OCI-LY1 (cell line): ENCODE data around the gene PCK2.

ENCODE experiments used
- CTCF ChIP-seq: fragments of 200-600 bp; sonication (generic), shearing (Covaris generic); IDR thresholded peaks from 2 replicates; pipeline ENCODE4 v1.5.1; 2017; ENCODE audit warnings: mild to moderate bottlenecking, antibody characterized with exemption, low read length, moderate library complexity, mixed read lengths
- EZH2 ChIP-seq: fragments of 200-600 bp; sonication (generic), shearing (Covaris generic); IDR thresholded peaks from 2 replicates; pipeline ENCODE4 v1.8.0; 2017; ENCODE audit warnings: borderline replicate concordance, mixed run types, mild to moderate bottlenecking, antibody characterized with exemption, low read length, moderate library complexity, mixed read lengths

DNA sequence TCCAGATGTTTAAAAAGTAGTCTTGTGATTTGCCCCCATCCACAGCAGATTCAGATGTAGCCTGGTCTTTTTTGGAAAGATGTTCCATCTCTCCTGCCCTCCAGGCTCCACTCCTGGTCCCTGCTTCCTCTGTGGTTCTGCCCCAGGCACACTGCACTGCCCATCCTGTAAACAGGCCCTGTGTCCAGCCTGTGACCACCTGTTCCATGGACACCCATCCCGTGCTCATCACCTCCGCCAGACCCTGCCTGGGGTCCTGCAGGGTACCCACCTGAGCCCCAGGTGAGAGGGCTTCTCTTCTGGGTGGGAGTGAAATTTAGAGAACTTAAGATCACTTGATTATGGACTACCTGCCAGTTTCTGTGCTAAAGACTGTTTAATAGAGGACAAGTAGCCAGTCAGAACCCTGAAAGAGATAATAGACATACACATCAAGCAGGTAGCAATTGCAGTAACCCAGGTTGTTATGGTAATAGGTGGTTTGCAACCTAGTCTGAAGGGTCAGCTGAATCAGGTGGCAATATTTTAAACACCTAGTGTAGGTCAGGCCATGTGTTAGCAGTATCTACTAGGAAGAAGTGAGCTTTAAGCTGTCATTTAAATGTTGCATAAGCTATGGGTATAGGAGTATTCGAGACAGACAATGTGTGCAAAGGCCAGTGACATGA is 55.3 kb downstream of the PCK2 start:
- TF ChIP-seq EZH2 (no peak), CTCF (no peak)
